Measurements from ENCODE around the gene DCAF11. TPM values are rescaled to one million over a fixed set of nuclear protein-coding genes. Genes with fewer than 3 reads are reported as not detected.
A peak's percentile ranks its signal among the peaks of the same experiment; 100 is the strongest.

Gene DCAF11
- total and polyA plus RNA-seq, 2 of the 13 experiments (the other 11 are each of a cell fraction or from before 2014, with no cell fraction given): 150 to 257 TPM

DNA sequence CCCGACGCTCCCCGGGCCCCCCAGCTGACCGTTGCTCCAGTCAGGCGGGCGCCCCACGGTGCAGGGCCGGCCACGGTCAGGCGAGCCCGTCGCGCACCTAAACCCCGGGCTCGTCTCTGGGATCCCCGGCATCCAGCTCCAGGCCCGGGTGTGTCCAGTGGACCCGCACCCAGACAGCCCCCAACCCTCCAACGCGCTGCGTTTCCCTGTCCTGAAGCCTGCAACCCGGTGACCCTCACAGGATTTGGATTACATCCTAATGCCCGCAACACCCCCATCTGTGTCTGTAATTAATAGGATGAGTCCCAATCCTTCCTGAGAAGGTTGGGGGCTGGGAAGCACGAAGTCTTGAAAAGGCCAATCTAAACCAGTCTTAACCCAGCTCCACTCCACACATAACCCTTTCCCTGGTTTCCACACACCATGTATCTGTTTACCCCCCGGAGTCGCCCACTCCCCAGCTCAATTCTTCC lies 32.8 kb upstream of the DCAF11 start (continued):
- TF ChIP-seq CHD4 (IDR thresholded peaks at IDR 0.05; ENCODE audit: borderline replicate concordance, low read length) (no peak), ZNF317 (CRISPR knock-in tag; IDR thresholded peaks at IDR 0.05) (no peak), SOX6 (IDR thresholded peaks at IDR 0.05) (no peak), SOX6 (CRISPR knock-in tag; IDR thresholded peaks at IDR 0.05) (peak; percentile 5; the same call in 1 of the 2 replicates), ZSCAN29 (CRISPR knock-in tag; conservative IDR thresholded peaks at IDR 0.05) (no peak), ZSCAN21 (CRISPR knock-in tag; IDR thresholded peaks at IDR 0.05; ENCODE audit: borderline replicate concordance) (no peak), TMF1 (CRISPR knock-in tag; IDR thresholded peaks at IDR 0.05; ENCODE audit: low read depth) (no peak), KLF16 (CRISPR knock-in tag; IDR thresholded peaks at IDR 0.05) (no peak), ZNF737 (CRISPR knock-in tag; IDR thresholded peaks at IDR 0.05; ENCODE audit: borderline replicate concordance) (no peak), PHF20 (CRISPR knock-in tag; IDR thresholded peaks at IDR 0.05) (no peak), ZBTB42 (CRISPR knock-in tag; IDR thresholded peaks at IDR 0.05) (0 out of 2 replicates have a peak, but pooled peaks have one; percentile 84), ZNF83 (CRISPR knock-in tag; IDR thresholded peaks at IDR 0.05; ENCODE audit: borderline replicate concordance) (no peak), ATF7 (IDR thresholded peaks at IDR 0.05) (no peak), ATF7 (CRISPR knock-in tag; IDR thresholded peaks at IDR 0.05) (no peak), ZFAT (CRISPR knock-in tag; conservative IDR thresholded peaks at IDR 0.05) (no peak), ZNF253 (CRISPR knock-in tag; IDR thresholded peaks at IDR 0.05; ENCODE audit: borderline replicate concordance) (no peak), BCLAF1 (IDR thresholded peaks at IDR 0.05) (no peak), NFYC (CRISPR knock-in tag; IDR thresholded peaks at IDR 0.05) (no peak), ZNF557 (CRISPR knock-in tag; IDR thresholded peaks at IDR 0.05) (no peak), TOPORS (CRISPR knock-in tag; IDR thresholded peaks at IDR 0.05) (no peak)
- TF ChIP-seq, protein P1, sequence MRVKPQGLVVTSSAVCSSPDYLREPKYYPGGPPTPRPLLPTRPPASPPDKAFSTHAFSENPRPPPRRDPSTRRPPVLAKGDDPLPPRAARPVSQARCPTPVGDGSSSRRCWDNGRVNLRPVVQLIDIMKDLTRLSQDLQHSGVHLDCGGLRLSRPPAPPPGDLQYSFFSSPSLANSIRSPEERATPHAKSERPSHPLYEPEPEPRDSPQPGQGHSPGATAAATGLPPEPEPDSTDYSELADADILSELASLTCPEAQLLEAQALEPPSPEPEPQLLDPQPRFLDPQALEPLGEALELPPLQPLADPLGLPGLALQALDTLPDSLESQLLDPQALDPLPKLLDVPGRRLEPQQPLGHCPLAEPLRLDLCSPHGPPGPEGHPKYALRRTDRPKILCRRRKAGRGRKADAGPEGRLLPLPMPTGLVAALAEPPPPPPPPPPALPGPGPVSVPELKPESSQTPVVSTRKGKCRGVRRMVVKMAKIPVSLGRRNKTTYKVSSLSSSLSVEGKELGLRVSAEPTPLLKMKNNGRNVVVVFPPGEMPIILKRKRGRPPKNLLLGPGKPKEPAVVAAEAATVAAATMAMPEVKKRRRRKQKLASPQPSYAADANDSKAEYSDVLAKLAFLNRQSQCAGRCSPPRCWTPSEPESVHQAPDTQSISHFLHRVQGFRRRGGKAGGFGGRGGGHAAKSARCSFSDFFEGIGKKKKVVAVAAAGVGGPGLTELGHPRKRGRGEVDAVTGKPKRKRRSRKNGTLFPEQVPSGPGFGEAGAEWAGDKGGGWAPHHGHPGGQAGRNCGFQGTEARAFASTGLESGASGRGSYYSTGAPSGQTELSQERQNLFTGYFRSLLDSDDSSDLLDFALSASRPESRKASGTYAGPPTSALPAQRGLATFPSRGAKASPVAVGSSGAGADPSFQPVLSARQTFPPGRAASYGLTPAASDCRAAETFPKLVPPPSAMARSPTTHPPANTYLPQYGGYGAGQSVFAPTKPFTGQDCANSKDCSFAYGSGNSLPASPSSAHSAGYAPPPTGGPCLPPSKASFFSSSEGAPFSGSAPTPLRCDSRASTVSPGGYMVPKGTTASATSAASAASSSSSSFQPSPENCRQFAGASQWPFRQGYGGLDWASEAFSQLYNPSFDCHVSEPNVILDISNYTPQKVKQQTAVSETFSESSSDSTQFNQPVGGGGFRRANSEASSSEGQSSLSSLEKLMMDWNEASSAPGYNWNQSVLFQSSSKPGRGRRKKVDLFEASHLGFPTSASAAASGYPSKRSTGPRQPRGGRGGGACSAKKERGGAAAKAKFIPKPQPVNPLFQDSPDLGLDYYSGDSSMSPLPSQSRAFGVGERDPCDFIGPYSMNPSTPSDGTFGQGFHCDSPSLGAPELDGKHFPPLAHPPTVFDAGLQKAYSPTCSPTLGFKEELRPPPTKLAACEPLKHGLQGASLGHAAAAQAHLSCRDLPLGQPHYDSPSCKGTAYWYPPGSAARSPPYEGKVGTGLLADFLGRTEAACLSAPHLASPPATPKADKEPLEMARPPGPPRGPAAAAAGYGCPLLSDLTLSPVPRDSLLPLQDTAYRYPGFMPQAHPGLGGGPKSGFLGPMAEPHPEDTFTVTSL (CRISPR knock-in tag; IDR thresholded peaks at IDR 0.05; ENCODE audit: borderline replicate concordance): no peak
- TF ChIP-seq, protein P2, sequence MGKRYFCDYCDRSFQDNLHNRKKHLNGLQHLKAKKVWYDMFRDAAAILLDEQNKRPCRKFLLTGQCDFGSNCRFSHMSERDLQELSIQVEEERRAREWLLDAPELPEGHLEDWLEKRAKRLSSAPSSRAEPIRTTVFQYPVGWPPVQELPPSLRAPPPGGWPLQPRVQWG (CRISPR knock-in tag; IDR thresholded peaks at IDR 0.05; ENCODE audit: borderline replicate concordance, low read depth): no peak
